A549 (cell line): Measurements from ENCODE around the gene SUPT3H. TPM values are rescaled to one million over a fixed set of nuclear protein-coding genes. Genes with fewer than 3 reads are reported as not detected.

Experiments used
- ATAC-seq, 2 experiments: fragments of 200-7000 bp in 1 of 2; fragments of >200 bp in 1 of 2; cut with Nextera tagmentation in 1 of 2; cut with Tn5 transposase in 1 of 2; 3 replicates each; pipeline versions ENCODE4 v1.8.0 to v1.9.1; 2018 to 2020; ENCODE audit warnings: mild to moderate bottlenecking in 1 of 2, moderate library complexity in 1 of 2
- CTCF ChIA-PET: fragments of 300-600 bp; sonication (Branson Sonifier 250); formaldehyde crosslinking; extraction: SDS; loops from one replicate; lab custom pipeline; 2021; ENCODE audit warnings: antibody characterized with exemption, inconsistent platforms; lab: Yijun Ruan, JAX
- POLR2A ChIA-PET: fragments of 350-600 bp; formaldehyde crosslinking; extraction: SDS; loops from one replicate; lab custom pipeline; 2021; ENCODE audit warnings: antibody characterized with exemption, inconsistent platforms; lab: Yijun Ruan, JAX
- DNase-seq, 2 experiments: peaks; one replicate each; pipeline versions ENCODE4 v3.0.0 to v3.0.0-alpha.2; 2011 to 2016; ENCODE audit warnings: low read depth in 1 of 2, low spot score in 1 of 2
- FAIRE-seq: peaks from 2 replicates; lab custom pipeline; 2011; peaks lifted over from hg19 to GRCh38; lab: Jason Lieb, UNC
- H3K27ac ChIP-seq, 2 experiments: fragments of >200 bp; sonication (Bioruptor Twin); formaldehyde crosslinking; 3 replicates each; pipeline ENCODE4 v1.5.1; 2016 to 2017
- H3K4me1 ChIP-seq: fragments of >200 bp; sonication (Bioruptor Twin); formaldehyde crosslinking; 3 replicates; pipeline ENCODE4 v1.6.1; 2016
- H3K4me2 ChIP-seq: fragments of >200 bp; sonication (Bioruptor Twin); formaldehyde crosslinking; 3 replicates; pipeline ENCODE4 v1.6.1; 2016
- H3K4me3 ChIP-seq: fragments of >200 bp; sonication (Bioruptor Twin); formaldehyde crosslinking; 3 replicates; pipeline ENCODE4 v1.5.1; 2016
- H3K9me3 ChIP-seq: fragments of >200 bp; sonication (Bioruptor Twin); formaldehyde crosslinking; 3 replicates; pipeline ENCODE4 v1.6.1; 2016
- CBX2 ChIP-seq: fragments of 200-600 bp; sonication (generic); IDR thresholded peaks from 2 replicates; pipeline ENCODE4 v1.6.1; 2016; ENCODE audit warnings: low read depth, mild to moderate bottlenecking, borderline replicate concordance
- CHD2 ChIP-seq: fragments of 150-350 bp; IDR thresholded peaks from 2 replicates; pipeline ENCODE4 v1.6.1; 2014; ENCODE audit warnings: low read length; ENCODE audit not compliant: partially characterized antibody
- CHD4 ChIP-seq: fragments of 200-600 bp; sonication (generic); IDR thresholded peaks from 2 replicates; pipeline ENCODE4 v1.6.1; 2016; ENCODE audit warnings: antibody characterized with exemption, mild to moderate bottlenecking, borderline replicate concordance
- EHF ChIP-seq: fragments of 250-450 bp; sonication (Bioruptor Pico); IDR thresholded peaks from 2 replicates; pipeline ENCODE4 v1.5.0; 2020; ENCODE audit warnings: mild to moderate bottlenecking
- EHMT2 ChIP-seq: fragments of 200-600 bp; sonication (generic); IDR thresholded peaks from 2 replicates; pipeline ENCODE4 v1.6.1; 2016; ENCODE audit warnings: antibody characterized with exemption, low read depth, mild to moderate bottlenecking, moderate library complexity
- EP300 ChIP-seq, 2 experiments: fragments of >200 bp; sonication (Bioruptor Twin); formaldehyde crosslinking; IDR thresholded peaks; 2 replicates in 1 of 2; 3 replicates in 1 of 2; pipeline ENCODE4 v1.6.1; 2016 to 2017
- ESRRA ChIP-seq: fragments of 150-350 bp; IDR thresholded peaks from 2 replicates; pipeline ENCODE4 v1.6.1; 2014; ENCODE audit warnings: mild to moderate bottlenecking, low read length, borderline replicate concordance
- FOSB ChIP-seq: fragments of 250-450 bp; sonication (Bioruptor Pico); IDR thresholded peaks from 2 replicates; pipeline ENCODE4 v1.5.0; 2020; ENCODE audit warnings: mild to moderate bottlenecking, moderate library complexity
- FOXS1 ChIP-seq: fragments of 250-450 bp; sonication (Bioruptor Pico); IDR thresholded peaks from 2 replicates; pipeline ENCODE4 v1.5.0; 2020; ENCODE audit warnings: mild to moderate bottlenecking, moderate library complexity
- GATA3 ChIP-seq: IDR thresholded peaks from 2 replicates; pipeline ENCODE4 v1.6.1; 2012; ENCODE audit warnings: borderline replicate concordance
- HEYL ChIP-seq: fragments of 250-450 bp; sonication (Bioruptor Pico); IDR thresholded peaks from 2 replicates; pipeline ENCODE4 v1.8.0; 2021; ENCODE audit warnings: mild to moderate bottlenecking, moderate library complexity
- HOXA7 ChIP-seq: fragments of 250-450 bp; sonication (Bioruptor Pico); IDR thresholded peaks from 2 replicates; pipeline ENCODE4 v1.5.0; 2020; ENCODE audit warnings: mild to moderate bottlenecking, moderate library complexity
- HOXB13 ChIP-seq: fragments of 250-450 bp; sonication (Bioruptor Pico); IDR thresholded peaks from 2 replicates; pipeline ENCODE4 v1.5.0; 2020; ENCODE audit warnings: low read depth, mild to moderate bottlenecking, moderate library complexity
- HOXB5 ChIP-seq: fragments of 250-450 bp; sonication (Bioruptor Pico); IDR thresholded peaks from 2 replicates; pipeline ENCODE4 v1.5.0; 2020; ENCODE audit warnings: mild to moderate bottlenecking, moderate library complexity
- MAZ ChIP-seq: fragments of 150-350 bp; IDR thresholded peaks from 2 replicates; pipeline ENCODE4 v1.6.1; 2014; ENCODE audit warnings: antibody characterized with exemption, low read depth, low read length, borderline replicate concordance
- MYC ChIP-seq: IDR thresholded peaks from 2 replicates; pipeline ENCODE4 v1.6.1; 2012; ENCODE audit warnings: mild to moderate bottlenecking, inconsistent platforms, low read length, improper control_type of control experiment, borderline replicate concordance
- NFE2L2 ChIP-seq: fragments of 150-350 bp; conservative IDR thresholded peaks from 2 replicates; pipeline ENCODE4 v1.6.1; 2014; ENCODE audit warnings: low read length
- NPAS2 ChIP-seq: fragments of 250-450 bp; sonication (Bioruptor Pico); IDR thresholded peaks from 2 replicates; pipeline ENCODE4 v1.8.0; 2022; ENCODE audit warnings: mild to moderate bottlenecking, moderate library complexity, borderline replicate concordance
- PHF8 ChIP-seq: fragments of 200-600 bp; sonication (generic); IDR thresholded peaks from 2 replicates; pipeline ENCODE4 v1.6.1; 2016; ENCODE audit warnings: low read depth, mild to moderate bottlenecking, antibody characterized with exemption, moderate library complexity, borderline replicate concordance
- POLR2AphosphoS2 ChIP-seq: conservative IDR thresholded peaks from 2 replicates; pipeline ENCODE4 v1.6.1; 2012; ENCODE audit warnings: low read length, improper control_type of control experiment, inconsistent platforms
- RAD21 ChIP-seq, 2 experiments: fragments of >200 bp in 1 of 2; sonication (Bioruptor Twin) in 1 of 2; formaldehyde crosslinking in 1 of 2; IDR thresholded peaks in 1 of 2; conservative IDR thresholded peaks in 1 of 2; 2 replicates in 1 of 2; 3 replicates in 1 of 2; pipeline ENCODE4 v1.6.1; 2012 to 2018; ENCODE audit warnings: inconsistent platforms in 1 of 2
- RARB ChIP-seq: fragments of 250-450 bp; sonication (Bioruptor Pico); IDR thresholded peaks from 2 replicates; pipeline ENCODE4 v1.8.0; 2021; ENCODE audit warnings: mild to moderate bottlenecking, moderate library complexity
- RFX5 ChIP-seq: fragments of 450-650 bp; IDR thresholded peaks from 2 replicates; pipeline ENCODE4 v1.7.1; 2014; ENCODE audit warnings: antibody characterized with exemption, mild to moderate bottlenecking, moderate library complexity
- SMC3 ChIP-seq: fragments of >200 bp; sonication (Bioruptor Twin); formaldehyde crosslinking; IDR thresholded peaks from 3 replicates; pipeline ENCODE4 v1.6.1; 2018; ENCODE audit warnings: inconsistent platforms
- SREBF2 ChIP-seq: fragments of 450-650 bp; IDR thresholded peaks from 2 replicates; pipeline ENCODE4 v1.6.1; 2014; ENCODE audit warnings: mild to moderate bottlenecking, moderate library complexity
- ZC3H11A ChIP-seq: fragments of 450-650 bp; IDR thresholded peaks from 2 replicates; pipeline ENCODE4 v1.6.1; 2014; ENCODE audit warnings: antibody characterized with exemption, mild to moderate bottlenecking
- WGBS: methylation state at CpG from one replicate; pipeline ENCODE4 v1.1.6; 2017; ENCODE audit errors: missing lambda C conversion rate; 5-methylcytosine and 5-hydroxymethylcytosine counted together
- polyA plus RNA-seq, 4 experiments: library from polyadenylated mRNA; depleted of rRNA in 3 of 4; stranded (reverse); fragments of >200 nt; fragmentation: RNase III in 1 of 4; extraction: RNeasy Plus Mini Kit Qiagen cat#74134 plus additional on column Dnase treatment in 1 of 4; gene quantifications; 2 replicates in 3 of 4; 3 replicates in 1 of 4; pipeline ENCODE4 v1.2.3, GENCODE V29; 2011 to 2017
- TF ChIP-seq, protein P1 (sequence below): fragments of >200 bp; sonication (Bioruptor Twin); formaldehyde crosslinking; IDR thresholded peaks from 2 replicates; pipeline ENCODE4 v1.6.1; 2016
- TF ChIP-seq, protein P2 (sequence below): fragments of 450-650 bp; IDR thresholded peaks from 2 replicates; pipeline ENCODE4 v1.6.1; 2014; ENCODE audit warnings: antibody characterized with exemption
- TF ChIP-seq, protein P3 (sequence below): IDR thresholded peaks from 2 replicates; pipeline ENCODE4 v1.6.1; 2012
- TF ChIP-seq, protein P4 (sequence below): fragments of 150-350 bp; IDR thresholded peaks from 2 replicates; pipeline ENCODE4 v1.6.1; 2014; ENCODE audit warnings: low read depth, mild to moderate bottlenecking, low read length

Gene SUPT3H
- polyA plus RNA-seq, 2 of the 4 experiments (the other 2 are of a cell fraction), result 4.3 to 6.2 TPM

DNA sequence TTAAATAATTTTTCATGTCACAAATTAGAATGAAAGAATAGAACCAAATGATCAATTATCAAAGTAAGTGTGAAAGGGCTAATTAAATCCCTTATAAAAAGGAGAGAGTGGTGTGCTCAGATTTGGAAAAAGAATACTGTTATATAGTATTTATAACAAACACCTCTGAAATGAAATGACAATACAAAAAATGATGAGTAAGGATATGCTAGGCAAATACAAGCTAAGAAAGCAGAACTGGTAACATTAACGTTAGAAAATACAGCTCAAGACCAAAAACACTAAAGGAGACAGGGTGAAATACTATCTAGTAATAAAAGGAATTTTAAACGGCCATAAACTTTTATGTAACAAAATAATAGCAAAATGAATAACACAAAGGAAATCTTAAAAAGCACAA is 373.8 kb downstream of the SUPT3H start:
- Histone ChIP-seq H3K9me3 (no peaks in the 10 kb centered on the region), H3K4me1 (no peaks in the 10 kb centered on the region), H3K27ac (no peak overlapping the region), H3K4me2 (no peak overlapping the region), H3K4me3 (no peak overlapping the region)
- POLR2A ChIA-PET, result no interaction called here
- CTCF ChIA-PET, result no interaction called here
- no peak for FAIRE-seq
- no peak for DNase-seq
- TF ChIP-seq EHF (CRISPR knock-in tag), result no peak
- TF ChIP-seq ZC3H11A, result no peak
- no peak for TF ChIP-seq RFX5
- no peak for TF ChIP-seq HOXB13
- no peak for TF ChIP-seq GATA3
- TF ChIP-seq, protein P1, sequence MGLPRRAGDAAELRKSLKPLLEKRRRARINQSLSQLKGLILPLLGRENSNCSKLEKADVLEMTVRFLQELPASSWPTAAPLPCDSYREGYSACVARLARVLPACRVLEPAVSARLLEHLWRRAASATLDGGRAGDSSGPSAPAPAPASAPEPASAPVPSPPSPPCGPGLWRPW, result no peak
- TF ChIP-seq, protein P2, sequence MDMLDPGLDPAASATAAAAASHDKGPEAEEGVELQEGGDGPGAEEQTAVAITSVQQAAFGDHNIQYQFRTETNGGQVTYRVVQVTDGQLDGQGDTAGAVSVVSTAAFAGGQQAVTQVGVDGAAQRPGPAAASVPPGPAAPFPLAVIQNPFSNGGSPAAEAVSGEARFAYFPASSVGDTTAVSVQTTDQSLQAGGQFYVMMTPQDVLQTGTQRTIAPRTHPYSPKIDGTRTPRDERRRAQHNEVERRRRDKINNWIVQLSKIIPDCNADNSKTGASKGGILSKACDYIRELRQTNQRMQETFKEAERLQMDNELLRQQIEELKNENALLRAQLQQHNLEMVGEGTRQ, result no peak
- no peak for TF ChIP-seq RAD21 (conservative IDR thresholded peaks at IDR 0.05 in 1 of 2, IDR thresholded peaks at IDR 0.05 in 1 of 2)
- no peak for TF ChIP-seq PHF8
- TF ChIP-seq, protein P3, sequence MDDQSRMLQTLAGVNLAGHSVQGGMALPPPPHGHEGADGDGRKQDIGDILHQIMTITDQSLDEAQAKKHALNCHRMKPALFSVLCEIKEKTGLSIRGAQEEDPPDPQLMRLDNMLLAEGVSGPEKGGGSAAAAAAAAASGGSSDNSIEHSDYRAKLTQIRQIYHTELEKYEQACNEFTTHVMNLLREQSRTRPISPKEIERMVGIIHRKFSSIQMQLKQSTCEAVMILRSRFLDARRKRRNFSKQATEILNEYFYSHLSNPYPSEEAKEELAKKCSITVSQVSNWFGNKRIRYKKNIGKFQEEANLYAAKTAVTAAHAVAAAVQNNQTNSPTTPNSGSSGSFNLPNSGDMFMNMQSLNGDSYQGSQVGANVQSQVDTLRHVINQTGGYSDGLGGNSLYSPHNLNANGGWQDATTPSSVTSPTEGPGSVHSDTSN, result no peak
- no peak for TF ChIP-seq HOXB5
- TF ChIP-seq RARB, result no peak
- TF ChIP-seq FOXS1, result no peak
- no peak for TF ChIP-seq HOXA7
- TF ChIP-seq EP300 (IDR thresholded peaks at IDR 0.05), result no peak
- TF ChIP-seq, all 56 proteins: peak for 0
- 22% methylated on average over 2 of the region's 2 CpGs for WGBS
- ATAC-seq, result no peak

DNA sequence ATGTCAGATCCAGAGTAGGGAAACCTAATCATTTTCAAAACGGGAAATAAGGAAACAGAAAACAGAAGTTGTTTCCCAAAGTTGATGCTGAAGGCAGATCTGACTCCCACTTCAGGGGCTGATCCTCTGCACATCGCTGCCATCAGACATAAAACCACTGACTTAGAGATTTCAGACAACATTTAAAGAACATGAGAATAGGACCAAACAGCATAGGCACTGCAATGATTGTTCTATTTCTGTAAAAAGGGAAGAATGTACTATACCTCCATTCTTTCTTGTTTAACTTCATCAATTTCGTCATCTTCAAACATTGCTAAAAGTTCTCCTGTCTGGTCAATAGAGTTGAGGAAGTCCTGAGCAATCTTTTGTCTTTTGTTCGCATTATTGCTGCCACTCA is 374.3 kb downstream of the SUPT3H start:
- CTCF ChIA-PET, result no interaction called here
- WGBS, result 77% methylated on average over 4 of the region's 4 CpGs
- Histone ChIP-seq H3K4me3 (no peak overlapping the region), H3K4me2 (no peak overlapping the region), H3K27ac (no peak overlapping the region), H3K9me3 (no peaks in the 10 kb centered on the region), H3K4me1 (no peaks in the 10 kb centered on the region)
- POLR2A ChIA-PET, result no interaction called here
- ATAC-seq, result no peak
- DNase-seq, result no peak
- no peak for TF ChIP-seq SREBF2
- no peak for TF ChIP-seq PHF8
- no peak for TF ChIP-seq NPAS2
- no peak for TF ChIP-seq MYC
- TF ChIP-seq, protein P2, result no peak
- TF ChIP-seq CHD4, result no peak
- TF ChIP-seq MAZ, result no peak
- no peak for TF ChIP-seq HEYL (CRISPR knock-in tag)
- no peak for TF ChIP-seq CHD2
- no peak for TF ChIP-seq EHMT2
- no peak for TF ChIP-seq RFX5
- FAIRE-seq, result no peak

DNA sequence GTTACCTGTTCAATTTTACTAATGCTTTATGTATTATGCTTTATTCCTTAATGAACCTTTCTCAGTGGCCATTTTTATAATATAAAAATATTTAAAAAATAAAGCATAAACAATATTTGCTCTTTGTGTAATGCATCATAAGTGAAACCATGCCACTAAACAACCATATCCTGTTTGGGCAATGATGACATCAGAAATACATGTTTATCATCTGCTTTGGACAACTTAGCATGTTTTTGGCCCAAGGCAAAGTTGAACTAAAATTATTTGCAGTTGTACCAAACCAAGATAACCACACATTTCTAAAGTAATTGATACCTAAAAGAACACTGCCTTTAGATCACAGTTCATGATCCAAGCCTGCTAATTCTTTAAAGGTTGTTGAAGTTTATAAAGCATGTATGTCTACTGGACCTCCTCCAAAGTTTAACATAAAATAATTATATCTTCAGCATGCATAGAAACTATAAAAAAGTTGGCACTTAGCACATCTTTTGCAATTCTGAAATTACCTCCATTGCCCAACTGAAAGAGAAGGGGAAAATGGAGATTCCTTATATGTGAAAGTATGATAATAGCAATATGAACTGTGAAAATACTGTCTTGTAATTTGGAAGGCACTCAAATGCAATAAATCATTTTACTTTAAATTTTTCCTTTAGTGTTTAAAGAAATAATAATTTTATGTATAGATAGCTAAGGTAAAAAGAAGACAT is 375.2 kb downstream of the SUPT3H start:
- no peak for ATAC-seq
- no peaks in the 10 kb centered on the region for H3K4me1 ChIP-seq
- H3K4me2 ChIP-seq, result no peak overlapping the region
- H3K9me3 ChIP-seq, result no peaks in the 10 kb centered on the region
- DNase-seq, result no peak
- H3K27ac ChIP-seq, result no peak overlapping the region
- H3K4me3 ChIP-seq, result no peak overlapping the region
- ChIA-PET CTCF (no interaction called here), POLR2A (no interaction called here)
- FAIRE-seq, result no peak
- TF ChIP-seq GATA3 (no peak), PHF8 (no peak), FOSB (CRISPR knock-in tag) (no peak), NPAS2 (no peak), EHMT2 (no peak), SMC3 (no peak), CBX2 (no peak), ESRRA (no peak), NFE2L2 (no peak), POLR2AphosphoS2 (no peak), HOXB5 (no peak), HEYL (CRISPR knock-in tag) (no peak), MYC (no peak)
- TF ChIP-seq, protein P4, sequence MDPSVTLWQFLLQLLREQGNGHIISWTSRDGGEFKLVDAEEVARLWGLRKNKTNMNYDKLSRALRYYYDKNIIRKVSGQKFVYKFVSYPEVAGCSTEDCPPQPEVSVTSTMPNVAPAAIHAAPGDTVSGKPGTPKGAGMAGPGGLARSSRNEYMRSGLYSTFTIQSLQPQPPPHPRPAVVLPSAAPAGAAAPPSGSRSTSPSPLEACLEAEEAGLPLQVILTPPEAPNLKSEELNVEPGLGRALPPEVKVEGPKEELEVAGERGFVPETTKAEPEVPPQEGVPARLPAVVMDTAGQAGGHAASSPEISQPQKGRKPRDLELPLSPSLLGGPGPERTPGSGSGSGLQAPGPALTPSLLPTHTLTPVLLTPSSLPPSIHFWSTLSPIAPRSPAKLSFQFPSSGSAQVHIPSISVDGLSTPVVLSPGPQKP, result no peak
- TF ChIP-seq, protein P2, result no peak
